Cerebellar cortex (tissue), 1 donor: Measurements from ENCODE around the gene MRPL14.

Experiments
- DNase-seq: peaks from one replicate; pipeline ENCODE4 v3.0.0-alpha.2; 2015; ENCODE audit warnings: low spot score

MRPL14 gene

DNA sequence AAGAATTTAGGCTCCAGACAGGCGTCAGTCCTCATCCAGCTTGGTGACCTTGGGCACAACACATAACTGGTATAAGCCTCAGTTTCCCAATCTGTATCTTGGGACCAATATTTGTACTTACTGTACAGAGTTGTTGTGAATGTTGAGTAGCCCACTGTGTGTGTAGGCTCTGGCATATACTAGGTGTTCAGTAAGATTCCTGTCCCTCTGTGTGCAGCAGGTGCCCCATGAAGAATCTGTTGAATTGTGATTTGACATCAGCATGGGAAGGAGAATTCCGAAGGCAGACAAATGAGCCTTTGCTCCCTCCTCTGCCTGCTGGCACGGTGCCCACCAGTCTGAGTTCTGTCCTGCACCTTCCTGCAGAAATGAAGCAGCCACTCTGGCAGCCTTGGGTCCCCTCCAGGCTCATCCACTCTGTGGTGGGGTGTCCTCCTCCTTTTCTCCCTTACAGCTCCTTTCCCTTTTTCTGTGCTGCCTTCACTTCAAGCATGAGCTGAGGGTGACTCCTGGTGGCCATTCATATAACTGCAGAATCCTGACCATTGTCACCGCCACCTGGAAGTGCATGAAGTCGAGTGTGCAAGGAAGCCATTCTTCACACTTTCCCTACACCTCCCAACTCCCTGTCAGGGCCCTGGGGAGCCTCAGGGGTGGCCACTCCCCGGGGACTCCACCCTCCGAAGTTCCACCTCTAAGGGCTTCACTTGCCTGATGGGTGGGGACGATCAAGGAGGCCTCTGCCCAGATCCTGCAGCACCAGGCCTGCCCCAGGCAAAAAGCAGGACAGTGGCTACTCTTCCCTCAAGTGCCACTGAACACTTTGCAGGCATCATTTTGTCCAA, 48.2 kb downstream of the MRPL14 start:
- DNase-seq = peak; percentile 84

DNA sequence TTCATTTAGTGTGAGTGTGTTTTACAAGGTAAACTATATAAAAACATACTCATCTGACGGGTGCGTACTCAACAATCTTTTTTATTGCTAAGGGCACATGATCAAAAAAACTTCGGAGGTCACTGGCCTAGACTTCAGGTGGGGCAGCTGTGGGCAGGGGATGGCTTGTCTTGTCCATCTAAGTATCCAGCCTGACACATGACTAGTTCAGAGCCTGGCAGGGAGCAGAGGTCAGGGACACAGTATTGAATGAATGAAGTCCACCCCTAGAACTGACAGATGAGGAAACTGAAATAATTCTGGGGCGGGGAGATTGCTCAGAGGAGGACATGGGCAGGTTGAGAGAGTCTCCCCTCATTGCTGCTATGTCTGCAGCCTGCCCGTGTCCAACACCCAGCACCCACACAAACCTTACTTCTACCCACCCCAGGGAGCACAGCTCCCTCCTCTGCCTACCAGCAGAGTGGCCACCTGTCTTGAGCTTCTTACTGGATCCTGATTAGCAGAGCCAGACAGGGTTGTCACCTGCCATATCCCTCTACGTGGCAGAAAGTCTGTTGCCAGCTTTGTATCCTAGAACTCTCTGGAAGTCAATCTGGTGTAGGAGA, 48.9 kb downstream of the MRPL14 start:
- DNase-seq = no peak

DNA sequence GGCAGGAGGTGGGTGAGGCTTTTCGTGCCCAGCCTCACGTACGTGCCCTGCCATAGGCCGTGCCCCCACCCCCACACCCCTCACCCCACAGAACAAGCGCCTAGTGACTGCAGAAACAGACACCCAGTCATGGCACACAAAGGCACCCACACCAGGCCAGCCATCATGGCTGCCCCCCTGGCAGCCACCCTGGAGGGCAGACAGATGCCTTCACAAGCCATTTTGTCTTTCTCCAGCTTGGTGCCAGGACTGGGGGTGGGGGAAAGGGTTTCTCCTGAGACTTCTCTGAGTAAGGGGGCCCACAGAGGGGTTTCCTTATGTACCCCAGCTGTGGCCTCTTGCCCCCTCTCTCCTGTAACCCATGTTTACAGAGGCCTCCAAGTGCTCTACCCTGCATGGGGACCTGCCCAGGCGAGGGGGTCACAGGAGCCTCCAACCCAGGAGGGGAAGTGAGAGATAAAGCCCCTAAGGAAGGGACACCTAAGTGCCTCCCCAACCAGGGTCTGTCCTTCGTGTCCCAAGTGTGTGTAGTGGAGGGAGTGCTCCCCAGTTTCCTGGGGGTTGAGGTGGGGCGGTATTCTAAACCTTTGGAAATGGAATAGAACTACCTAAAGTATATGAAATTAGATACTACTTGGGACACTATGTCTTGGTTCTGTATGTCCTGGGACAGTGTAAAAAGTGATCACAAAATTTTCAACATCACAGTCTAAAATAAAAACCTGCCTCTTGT, 49.9 kb downstream of the MRPL14 start:
- no peak for DNase-seq

DNA sequence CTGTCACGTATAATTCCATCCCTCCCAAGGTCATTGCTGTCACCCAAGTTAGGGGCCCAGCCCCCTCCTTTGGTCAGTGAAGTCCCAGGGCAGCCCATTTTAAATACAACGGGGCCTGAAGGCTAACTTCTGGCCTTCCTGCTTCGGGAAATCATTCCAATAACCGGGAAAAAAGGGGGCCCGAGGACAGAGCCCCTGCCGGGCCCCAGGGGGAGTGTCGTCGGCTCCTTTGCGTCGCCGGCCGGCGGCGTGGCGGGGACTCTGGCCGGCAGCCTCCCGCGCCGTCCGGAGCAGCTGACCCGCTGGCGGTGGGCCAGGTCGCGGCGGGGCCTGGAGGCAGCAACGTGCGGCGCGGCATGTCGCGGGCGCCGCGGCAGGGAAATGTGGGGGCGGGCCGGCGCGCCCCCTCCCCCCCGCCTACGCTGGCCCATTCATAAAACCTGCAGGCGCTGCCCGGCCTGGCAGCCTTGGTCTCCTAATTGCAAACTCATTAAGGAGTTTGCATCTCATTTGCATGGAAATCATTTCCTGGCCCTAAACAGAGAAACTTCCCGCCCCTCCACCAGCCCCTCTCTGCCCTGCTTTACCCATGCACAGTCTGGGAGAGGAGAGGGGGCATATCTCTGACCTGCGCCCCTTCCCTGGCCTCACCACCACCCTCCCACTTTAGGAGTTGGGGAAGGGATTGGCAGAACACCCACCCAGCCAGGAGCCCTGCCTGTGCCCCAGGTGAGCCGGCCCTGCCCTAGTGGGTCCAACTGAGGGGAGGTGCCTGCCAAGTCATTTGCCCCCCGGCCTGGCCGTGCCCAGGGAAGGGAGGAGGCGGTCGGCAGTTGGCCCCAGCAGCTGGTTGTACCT, 50.7 kb downstream of the MRPL14 start:
- DNase-seq = no peak

DNA sequence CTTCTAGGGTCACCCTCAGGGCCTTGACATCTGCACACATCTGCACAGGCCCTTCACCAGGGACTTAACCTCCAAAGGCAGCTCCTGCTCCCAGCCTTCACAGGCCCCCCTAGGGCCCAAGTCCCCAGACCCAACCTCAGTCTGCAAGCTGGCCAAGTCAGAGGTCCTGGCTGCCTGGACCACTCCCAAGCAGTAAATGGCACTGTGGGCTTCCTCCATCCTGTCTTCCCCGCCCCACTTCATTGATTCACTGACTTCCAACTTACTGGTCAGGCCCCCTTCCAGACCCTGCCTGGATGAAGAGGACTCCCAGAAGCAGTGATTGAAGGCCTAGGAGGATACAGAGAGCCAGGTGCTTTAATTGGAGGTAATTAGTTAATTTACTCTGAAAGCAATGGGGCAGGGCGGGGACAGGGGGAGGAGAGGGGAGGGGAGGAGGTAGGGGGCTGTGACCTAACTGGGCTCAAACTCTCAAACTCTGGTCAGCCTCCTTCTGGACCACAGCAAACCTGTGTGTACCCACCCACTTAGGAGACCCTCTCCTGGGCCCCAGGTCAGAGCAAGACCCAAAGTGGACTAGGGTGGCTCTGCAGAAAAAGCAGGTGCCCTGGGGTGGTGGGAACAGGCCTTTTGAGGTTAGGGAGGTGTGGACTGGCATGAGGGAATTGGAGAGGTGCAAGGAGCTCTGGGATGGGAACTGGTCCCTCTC, 51.5 kb downstream of the MRPL14 start:
- DNase-seq = no peak

DNA sequence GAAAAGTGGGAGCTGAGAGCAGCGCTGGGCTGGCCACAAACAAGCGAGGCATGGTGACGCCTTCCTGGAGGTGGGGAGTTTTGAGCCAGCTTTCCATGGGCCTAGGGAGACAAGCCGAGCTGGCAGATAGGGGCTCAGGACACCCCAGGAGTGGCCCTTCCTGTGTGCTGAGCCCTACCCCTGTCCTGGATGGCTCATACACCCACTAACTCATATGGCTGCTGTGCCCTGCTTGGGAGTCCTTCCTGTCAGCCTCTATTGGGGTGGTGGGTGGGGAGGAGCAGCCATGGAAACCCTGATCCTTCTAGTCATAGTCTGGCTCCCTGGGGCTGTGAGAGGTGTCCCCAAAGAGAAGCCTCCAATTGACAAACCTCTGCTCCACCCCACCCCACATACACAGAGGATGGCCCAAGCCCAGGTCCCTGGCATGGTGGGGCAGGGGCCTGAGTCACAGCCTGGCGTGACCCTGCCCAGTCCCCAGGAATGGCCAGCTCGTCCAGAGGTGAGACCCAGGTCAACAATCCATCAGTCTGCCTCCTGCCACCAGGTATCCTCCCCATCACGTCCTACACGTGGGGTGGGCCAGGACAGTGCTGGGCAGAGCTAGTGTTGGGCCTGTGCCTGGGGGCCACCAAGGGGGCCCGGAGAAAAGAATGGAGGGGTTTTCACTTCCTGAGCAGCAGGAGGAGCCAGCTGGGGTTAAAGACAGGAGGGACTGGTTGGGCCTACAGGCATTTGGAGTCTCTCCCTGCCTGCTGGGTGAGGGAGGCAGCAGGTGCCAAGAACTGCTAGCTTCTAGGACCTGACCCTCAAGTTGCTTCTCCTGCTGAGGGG, 52.2 kb downstream of the MRPL14 start:
- DNase-seq = no peak

DNA sequence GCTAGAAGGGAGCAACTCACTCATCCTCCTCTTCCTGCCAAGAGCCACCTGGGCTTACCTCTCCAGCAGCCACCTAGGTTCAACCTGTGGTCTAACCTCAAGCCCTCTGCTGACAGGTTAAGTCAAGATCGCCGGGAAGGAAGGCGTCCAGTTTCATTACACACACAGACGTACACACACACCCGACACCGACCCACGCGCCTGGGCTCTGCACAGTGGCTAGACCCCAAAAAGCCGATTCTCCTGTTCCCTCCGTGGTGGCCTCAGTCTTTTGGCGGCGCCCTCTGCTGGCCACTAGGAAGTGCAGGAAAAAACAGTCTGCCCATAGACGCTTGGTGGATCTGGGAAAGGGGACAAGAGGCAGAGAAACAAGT, 52.8 kb downstream of the MRPL14 start:
- DNase-seq = peak; percentile 87

DNA sequence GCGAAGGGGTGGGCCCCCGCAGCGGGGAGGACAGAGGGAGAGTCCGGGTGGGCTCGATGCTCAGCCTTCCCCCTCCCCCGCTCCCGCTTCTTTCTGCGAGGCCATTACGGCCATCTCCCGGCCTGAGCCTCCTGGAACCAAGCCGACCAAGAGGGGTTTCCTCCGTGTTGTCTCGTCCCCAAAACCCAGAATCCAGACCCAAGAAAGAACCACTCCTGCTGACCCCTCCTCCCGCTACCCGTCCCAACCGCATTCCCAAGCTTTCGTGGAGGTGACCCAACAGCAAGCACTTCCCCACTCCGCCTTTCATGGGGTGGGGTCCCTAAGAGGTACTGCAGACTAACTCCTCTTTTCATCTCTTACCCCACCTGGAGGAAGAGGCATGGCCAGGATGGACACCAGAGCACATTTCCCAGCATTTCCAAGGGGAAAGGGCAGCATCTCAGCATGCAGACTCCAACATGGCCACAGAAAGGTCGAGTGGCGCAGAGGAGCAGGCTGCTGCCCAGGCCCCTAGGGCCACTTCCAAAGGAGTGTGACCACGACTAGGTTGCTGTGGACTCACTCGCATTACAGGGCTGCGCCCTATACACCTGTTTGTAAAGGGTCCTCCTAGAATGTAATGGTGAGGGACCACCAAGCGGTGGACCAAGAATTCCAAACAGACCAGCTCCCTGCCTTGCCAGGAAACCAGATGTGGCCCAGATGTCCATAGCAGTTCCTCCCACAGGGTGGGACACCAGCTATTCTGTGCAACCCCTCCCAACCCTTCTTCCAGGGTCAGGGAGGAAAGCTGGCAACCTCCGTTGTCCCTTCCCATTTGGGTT, 53.4 kb downstream of the MRPL14 start:
- peak; percentile 43 for DNase-seq

DNA sequence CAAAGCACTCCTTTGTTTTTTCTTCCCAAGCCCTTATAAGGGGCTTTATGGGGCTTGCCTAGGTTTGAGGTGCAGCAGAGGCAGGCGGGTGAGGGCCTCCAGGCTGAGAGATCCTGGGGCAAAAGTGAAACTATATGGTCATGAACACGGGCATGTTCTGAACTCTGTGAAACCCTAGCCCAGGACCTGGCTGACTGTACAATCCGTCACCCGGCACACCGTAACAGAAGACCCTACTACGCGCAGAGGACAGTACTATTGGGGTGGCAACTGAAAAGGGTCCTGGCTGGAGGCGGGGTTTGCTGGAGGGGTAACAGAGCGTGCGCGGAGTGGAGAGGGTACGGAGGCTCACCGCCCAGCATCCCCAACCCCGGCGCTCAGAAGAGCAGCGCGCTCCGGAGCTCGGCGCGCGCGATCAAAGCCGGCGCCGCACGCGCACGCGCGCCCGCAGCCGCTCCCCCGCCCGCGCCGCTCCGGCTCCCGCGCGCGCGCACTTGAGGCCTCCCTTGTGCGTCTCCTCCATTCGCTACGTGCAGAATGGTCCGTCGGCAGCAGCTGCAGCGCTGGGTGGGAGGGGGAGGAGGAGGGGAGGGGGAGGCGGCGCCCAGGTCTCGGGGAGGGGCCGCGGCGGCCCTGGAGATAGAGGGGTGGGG, 54.2 kb downstream of the MRPL14 start:
- DNase-seq = peak; percentile 78

DNA sequence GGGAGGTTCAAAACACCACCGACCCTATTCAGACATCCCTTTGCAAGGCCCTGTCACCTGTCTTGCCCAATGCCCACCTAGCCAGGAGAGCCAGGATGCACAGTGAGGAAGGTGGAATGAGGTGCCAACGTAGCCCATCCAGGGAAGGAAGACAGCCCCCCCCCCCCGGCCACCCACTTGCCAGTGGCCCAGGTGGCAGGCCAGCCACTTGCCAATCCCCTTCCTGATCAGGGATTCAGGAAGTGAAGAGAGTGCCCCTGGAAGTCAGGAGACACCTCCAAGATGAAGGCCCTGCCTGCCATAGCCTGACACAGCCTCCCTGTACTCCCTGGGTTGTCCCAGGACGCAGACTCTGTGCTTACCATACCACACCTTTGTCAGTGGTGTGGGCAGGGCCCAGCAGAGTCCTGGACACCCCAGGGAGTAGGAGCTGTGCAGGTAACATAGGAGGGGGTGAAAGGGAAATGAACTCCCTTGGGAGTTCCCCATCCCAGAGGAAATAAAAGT, 54.7 kb downstream of the MRPL14 start:
- no peak for DNase-seq

DNA sequence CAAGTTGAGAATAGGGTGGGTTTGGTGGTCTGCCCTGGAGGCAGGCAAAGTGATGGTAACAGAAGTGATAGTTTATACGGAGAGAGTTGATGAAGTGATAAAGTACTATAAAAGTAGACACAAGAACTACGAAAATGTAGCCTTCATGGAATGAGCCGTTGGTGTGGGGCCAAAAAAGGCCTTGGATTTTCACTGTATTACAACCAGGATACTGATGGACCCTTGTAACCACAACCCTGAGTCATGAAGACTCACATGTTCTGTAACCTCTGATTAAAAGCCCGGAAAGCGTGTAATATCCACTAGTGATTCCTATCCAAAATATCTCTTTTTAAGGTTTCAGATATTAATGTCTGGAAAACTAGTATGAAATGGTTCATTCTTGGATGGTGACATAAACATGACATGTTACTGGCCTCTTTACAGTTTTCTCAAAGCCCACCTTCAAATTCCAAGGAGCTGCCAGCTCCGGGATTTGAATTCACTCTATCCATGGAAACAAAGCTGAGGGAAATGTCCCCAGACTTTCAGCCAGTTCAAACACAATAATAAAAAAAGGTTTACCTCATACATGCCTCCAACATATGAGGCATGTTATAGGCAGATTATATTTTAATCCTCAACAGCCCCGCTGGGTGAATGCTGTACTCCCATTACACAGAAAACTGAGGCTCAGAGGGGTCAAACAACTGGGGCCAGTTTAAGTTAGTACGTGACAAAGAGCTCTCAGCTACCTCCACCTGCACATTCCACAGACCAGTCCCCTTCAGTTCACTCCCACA, 55.4 kb downstream of the MRPL14 start:
- no peak for DNase-seq

DNA sequence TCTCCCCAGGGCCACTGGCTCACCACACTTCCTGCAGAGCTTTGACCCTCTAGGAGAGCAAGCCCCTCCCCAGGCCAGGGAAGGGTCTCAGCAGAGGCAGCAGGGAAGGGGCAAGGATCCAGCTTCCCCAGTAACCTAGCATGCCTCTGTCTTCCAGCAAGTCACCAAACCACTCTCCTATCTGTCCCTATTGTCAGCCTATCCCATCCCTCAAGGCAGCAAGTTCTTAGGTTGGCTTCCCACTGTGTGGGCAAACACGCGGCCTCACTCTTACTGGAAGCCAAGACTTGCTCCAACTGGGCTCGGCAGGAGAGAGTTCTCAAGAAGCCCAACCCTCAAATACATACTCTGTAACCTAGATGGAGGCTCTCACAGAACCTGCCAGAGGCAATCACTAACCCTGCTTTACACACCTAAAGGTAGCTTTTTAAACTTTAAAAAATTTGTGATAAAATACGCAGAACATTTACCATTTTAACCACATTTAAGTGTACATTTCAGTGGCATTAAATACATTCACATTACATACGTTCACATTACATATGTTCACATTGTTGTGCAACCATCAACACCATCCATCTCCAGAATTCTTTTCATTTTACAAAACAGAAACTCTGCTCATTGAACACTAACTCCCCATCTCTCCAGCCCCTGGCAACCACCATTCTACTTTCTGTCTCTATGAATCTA, 58.5 kb downstream of the MRPL14 start:
- no peak for DNase-seq

DNA sequence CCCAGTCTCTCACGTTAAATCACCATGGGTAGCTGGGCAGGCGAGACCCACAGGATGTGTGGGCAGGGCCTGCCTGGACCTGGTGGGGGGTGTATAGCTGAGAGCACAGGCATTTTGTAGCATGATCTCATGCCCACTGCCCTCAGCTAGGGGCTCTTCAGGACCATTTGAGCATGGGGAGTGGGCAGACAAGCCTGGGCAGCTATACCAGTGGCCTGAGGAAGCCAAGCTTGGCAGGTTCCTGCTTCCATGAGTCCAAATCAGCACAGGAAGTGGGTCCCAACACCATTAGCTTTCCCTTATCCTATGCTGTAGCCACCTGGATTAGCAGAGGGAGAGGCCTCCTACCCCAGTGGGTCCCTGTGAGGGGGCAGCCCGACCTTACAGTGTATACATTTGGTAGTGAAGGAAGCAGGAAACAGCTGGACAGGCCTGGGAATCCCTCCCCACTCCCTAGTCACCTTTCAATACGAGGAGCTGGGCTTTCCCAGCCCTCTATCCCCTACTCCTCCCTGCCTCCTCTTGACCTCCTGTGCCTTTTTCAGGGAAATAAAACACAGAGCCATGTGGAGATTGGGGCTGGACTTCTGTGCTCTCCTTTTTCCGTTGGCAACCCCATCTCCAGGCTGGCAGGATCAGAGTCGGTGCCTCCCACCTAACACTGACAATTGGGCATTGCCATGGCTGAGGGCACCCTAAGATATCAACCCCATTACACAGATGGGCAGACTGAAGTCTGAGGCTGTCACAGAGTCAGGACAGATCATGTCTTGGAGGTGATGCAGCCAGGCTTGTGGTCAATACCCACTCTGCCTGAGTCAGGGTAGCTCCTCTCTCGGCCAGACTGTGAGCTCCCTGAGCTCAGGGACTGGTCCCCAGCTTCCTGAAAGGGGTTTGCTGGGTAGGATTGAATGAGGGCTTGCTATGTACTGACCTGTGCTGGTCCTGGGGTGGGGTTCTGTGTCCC, 59.8 kb downstream of the MRPL14 start:
- no peak for DNase-seq

DNA sequence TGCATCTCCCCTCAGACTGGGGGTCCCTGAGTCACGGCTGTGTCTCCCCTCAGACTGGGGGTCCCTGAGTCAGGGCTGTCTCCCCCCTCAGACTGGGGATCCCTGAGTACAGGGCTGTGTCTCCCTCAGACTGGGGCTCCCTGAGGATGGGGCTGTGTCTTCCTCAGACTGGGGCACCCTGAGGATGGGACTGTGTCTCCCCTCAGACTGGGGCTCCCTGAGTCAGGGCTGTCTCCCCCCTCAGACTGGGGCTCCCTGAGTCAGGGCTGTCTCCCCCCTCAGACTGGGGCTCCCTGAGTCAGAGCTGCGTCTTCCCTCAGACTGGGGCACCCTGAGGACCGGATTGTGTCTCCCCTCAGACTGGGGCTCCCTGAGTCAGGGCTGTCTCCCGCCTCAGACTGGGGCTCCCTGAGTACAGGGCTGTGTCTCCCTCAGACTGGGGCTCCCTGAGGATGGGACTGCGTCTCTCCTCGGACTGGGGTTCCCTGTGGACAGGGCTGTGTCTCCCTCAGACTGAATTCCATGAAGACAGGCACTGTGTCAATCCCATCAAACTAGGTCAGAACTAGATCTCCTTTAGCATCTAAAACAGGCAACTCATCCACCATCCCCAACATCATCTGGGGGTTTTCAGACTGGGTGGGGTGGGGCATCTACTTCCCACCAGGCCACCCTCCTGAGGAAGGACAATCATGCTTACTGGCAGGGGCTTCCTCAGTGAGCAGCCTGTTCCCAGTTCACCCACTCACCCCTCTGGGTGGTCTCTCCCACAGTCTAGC, 60.7 kb downstream of the MRPL14 start:
- no peak for DNase-seq

DNA sequence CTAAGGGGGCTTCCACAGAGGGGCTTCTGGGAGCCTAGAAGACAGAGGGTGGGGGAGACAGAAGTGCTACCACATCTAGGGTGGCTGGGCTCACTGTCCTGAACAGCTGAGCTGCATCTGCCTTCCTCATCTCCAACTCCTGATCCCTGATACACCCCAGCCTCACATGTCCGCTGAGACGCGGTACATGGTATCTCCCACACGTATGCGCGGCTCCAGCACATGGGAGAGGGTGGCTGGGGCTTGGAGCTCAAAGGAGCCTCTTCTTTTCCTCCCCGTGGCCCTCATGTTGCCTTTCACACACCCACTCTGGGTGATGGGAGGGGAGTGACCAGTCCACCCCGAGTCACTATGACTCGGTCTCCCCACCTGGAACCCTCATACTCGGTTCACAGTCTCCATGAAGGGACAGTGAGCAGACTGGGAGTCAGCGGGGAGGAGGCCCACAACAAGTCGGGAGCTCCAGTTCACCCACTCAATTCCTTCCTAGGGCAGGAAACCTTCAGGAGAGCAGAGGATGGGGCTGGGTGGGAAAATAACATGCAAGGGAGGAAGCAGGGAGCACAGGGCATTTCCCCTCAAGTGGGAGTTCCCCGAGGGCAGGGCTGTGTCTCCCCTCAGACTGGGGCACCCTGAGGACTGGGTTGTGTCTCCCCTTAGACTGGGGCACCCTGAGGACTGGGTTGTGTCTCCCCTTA, 61.7 kb downstream of the MRPL14 start:
- no peak for DNase-seq
